ENCODE data around the gene PTPRJ.

DNA sequence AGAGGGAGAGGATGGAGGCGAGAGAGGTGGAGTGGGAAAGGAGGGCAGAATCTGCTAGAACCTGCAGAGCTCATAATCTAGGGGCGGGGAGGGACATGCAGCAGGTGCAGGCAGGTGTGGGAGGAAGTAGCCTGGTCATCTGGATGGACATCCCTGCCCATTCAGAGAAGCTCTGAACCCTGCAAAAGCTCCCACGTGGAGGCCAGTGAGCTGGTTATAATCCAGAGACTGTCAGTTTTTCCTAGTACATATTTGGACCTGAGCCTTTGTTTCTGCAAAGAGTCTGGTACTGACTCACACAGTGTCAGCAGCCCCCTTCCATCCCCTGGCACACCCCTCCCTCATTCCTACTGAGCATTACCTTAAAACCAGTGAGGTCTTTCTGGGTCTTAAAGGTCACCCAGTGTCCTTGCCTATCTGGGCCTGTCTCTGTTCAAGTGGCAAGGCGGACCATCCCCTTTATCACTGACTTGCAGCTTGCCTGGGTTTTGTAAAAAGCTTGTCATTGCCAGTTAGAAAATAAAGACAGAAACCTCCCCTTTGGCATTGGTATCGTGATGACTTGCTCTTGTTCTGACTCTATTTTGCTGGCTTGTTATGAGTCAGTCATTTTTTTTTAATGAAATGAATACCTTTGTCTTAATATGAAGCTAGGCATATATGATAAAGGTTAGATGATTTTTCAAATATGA is 26.1 kb downstream of the PTPRJ start:
- TF ChIP-seq, protein P1, sequence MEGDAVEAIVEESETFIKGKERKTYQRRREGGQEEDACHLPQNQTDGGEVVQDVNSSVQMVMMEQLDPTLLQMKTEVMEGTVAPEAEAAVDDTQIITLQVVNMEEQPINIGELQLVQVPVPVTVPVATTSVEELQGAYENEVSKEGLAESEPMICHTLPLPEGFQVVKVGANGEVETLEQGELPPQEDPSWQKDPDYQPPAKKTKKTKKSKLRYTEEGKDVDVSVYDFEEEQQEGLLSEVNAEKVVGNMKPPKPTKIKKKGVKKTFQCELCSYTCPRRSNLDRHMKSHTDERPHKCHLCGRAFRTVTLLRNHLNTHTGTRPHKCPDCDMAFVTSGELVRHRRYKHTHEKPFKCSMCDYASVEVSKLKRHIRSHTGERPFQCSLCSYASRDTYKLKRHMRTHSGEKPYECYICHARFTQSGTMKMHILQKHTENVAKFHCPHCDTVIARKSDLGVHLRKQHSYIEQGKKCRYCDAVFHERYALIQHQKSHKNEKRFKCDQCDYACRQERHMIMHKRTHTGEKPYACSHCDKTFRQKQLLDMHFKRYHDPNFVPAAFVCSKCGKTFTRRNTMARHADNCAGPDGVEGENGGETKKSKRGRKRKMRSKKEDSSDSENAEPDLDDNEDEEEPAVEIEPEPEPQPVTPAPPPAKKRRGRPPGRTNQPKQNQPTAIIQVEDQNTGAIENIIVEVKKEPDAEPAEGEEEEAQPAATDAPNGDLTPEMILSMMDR (IDR thresholded peaks at IDR 0.05; ENCODE audit: low read depth, low read length, missing input control), result no peak
- TF ChIP-seq, protein P2, sequence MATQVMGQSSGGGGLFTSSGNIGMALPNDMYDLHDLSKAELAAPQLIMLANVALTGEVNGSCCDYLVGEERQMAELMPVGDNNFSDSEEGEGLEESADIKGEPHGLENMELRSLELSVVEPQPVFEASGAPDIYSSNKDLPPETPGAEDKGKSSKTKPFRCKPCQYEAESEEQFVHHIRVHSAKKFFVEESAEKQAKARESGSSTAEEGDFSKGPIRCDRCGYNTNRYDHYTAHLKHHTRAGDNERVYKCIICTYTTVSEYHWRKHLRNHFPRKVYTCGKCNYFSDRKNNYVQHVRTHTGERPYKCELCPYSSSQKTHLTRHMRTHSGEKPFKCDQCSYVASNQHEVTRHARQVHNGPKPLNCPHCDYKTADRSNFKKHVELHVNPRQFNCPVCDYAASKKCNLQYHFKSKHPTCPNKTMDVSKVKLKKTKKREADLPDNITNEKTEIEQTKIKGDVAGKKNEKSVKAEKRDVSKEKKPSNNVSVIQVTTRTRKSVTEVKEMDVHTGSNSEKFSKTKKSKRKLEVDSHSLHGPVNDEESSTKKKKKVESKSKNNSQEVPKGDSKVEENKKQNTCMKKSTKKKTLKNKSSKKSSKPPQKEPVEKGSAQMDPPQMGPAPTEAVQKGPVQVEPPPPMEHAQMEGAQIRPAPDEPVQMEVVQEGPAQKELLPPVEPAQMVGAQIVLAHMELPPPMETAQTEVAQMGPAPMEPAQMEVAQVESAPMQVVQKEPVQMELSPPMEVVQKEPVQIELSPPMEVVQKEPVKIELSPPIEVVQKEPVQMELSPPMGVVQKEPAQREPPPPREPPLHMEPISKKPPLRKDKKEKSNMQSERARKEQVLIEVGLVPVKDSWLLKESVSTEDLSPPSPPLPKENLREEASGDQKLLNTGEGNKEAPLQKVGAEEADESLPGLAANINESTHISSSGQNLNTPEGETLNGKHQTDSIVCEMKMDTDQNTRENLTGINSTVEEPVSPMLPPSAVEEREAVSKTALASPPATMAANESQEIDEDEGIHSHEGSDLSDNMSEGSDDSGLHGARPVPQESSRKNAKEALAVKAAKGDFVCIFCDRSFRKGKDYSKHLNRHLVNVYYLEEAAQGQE (IDR thresholded peaks at IDR 0.05), result no peak
- TF ChIP-seq, protein P3, sequence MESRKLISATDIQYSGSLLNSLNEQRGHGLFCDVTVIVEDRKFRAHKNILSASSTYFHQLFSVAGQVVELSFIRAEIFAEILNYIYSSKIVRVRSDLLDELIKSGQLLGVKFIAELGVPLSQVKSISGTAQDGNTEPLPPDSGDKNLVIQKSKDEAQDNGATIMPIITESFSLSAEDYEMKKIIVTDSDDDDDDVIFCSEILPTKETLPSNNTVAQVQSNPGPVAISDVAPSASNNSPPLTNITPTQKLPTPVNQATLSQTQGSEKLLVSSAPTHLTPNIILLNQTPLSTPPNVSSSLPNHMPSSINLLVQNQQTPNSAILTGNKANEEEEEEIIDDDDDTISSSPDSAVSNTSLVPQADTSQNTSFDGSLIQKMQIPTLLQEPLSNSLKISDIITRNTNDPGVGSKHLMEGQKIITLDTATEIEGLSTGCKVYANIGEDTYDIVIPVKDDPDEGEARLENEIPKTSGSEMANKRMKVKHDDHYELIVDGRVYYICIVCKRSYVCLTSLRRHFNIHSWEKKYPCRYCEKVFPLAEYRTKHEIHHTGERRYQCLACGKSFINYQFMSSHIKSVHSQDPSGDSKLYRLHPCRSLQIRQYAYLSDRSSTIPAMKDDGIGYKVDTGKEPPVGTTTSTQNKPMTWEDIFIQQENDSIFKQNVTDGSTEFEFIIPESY (IDR thresholded peaks at IDR 0.05), result no peak
- no peak for TF ChIP-seq RAD21 (IDR thresholded peaks at IDR 0.05)
- no peak for TF ChIP-seq YY1 (IDR thresholded peaks at IDR 0.05)
- TF ChIP-seq, protein P4, sequence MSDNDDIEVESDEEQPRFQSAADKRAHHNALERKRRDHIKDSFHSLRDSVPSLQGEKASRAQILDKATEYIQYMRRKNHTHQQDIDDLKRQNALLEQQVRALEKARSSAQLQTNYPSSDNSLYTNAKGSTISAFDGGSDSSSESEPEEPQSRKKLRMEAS (IDR thresholded peaks at IDR 0.05), result no peak
- TF ChIP-seq FOXA1 (IDR thresholded peaks at IDR 0.05), result no peak

Measured in liver (tissue), 3 donors.